Transverse colon (tissue), 4 donors: ENCODE measurements around the gene SUFU. TPM values are rescaled to one million over a fixed set of nuclear protein-coding genes. Genes with fewer than 3 reads are reported as not detected.

Experiments
- DNase-seq: peaks from one replicate; pipeline ENCODE4 v3.0.0-alpha.2; 2019
- H3K27ac ChIP-seq, 4 donors: fragments of 200-600 bp; sonication (generic); 2 replicates each; pipeline ENCODE4 v1.5.1; 2016 to 2018; ENCODE audit warnings: inconsistent platforms in 4 of 4
- H3K27me3 ChIP-seq: fragments of 200-600 bp; sonication (generic); 2 replicates; pipeline ENCODE4 v1.5.1; 2017; ENCODE audit warnings: inconsistent platforms
- H3K36me3 ChIP-seq, 4 donors: fragments of 200-600 bp; sonication (generic); 2 replicates each; pipeline ENCODE4 v1.5.1; 2017 to 2019; ENCODE audit warnings: inconsistent platforms in 4 of 4
- H3K4me1 ChIP-seq, 4 donors: fragments of 200-600 bp; sonication (generic); 2 replicates each; pipeline ENCODE4 v1.5.1; 2017 to 2020; ENCODE audit warnings: inconsistent platforms in 4 of 4
- H3K4me3 ChIP-seq, 4 donors: fragments of 200-600 bp; sonication (generic); 1 replicate in 1 of 4; 2 replicates in 3 of 4; pipeline versions ENCODE4 v1.5.1 to v1.6.1; 2017 to 2019; ENCODE audit warnings: inconsistent platforms in 4 of 4
- H3K9me3 ChIP-seq, 2 donors: fragments of 200-600 bp; sonication (generic); 2 replicates each; pipeline ENCODE4 v1.5.1; 2017 to 2019; ENCODE audit warnings: inconsistent platforms in 2 of 2
- CTCF ChIP-seq, 5 experiments: fragments of 200-600 bp in 3 of 5; fragments of 450-650 bp in 2 of 5; sonication (generic) in 3 of 5; IDR thresholded peaks; 1 replicate in 2 of 5; 2 replicates in 3 of 5; pipeline ENCODE4 v1.5.1; 2016 to 2017; ENCODE audit warnings: antibody characterized with exemption in 5 of 5, inconsistent platforms in 3 of 5, mild to moderate bottlenecking in 2 of 5, moderate library complexity in 1 of 5
- EP300 ChIP-seq: sonication (generic); formaldehyde crosslinking; IDR thresholded peaks from one replicate; pipeline ENCODE4 v1.6.1; 2017; ENCODE audit warnings: antibody characterized with exemption, low read depth
- POLR2A ChIP-seq: fragments of 450-650 bp; IDR thresholded peaks from one replicate; pipeline ENCODE4 v1.6.1; 2016; ENCODE audit warnings: antibody characterized with exemption, mild to moderate bottlenecking, moderate library complexity
- POLR2AphosphoS5 ChIP-seq, 3 donors: sonication (generic); formaldehyde crosslinking; IDR thresholded peaks; one replicate each; pipeline ENCODE4 v1.6.1; 2016; ENCODE audit warnings: antibody characterized with exemption in 3 of 3
- WGBS, 2 donors: methylation state at CpG; one replicate each; pipeline ENCODE4 v1.1.5; 2018; ENCODE audit warnings: low coverage in 1 of 2; 5-methylcytosine and 5-hydroxymethylcytosine counted together
- in situ Hi-C, 4 donors: fragments of 200-750 bp; cut with MboI; loops; one replicate each; pipeline versions ENCODE4 v1.15.0 to v1.15.1; 2017; ENCODE audit warnings: low sequenced_read_pairs in 3 of 4, low pct_ligation_motif_present in 1 of 4, low pct_unique_long_range_greater_than_20kb in 1 of 4
- intact Hi-C: fragments of 100-400 bp; cut with DNase I; formaldehyde crosslinking; loops from one replicate; pipeline ENCODE4 v1.15.1; 2023; ENCODE audit warnings: low total_unique reads
- small RNA-seq, 4 donors: library from RNA; depleted of rRNA; stranded (forward); fragments of <200 nt; gene quantifications; one replicate each; pipeline ENCODE3, GENCODE V24; 2016
- total RNA-seq, 4 donors: library from RNA; depleted of rRNA; stranded (reverse); fragments of >200 nt; gene quantifications; one replicate each; pipeline ENCODE4 v1.1.0, GENCODE V29; 2016

Gene SUFU
- total RNA-seq, 4 donors from 2014 or later = 5.4 to 13.8 (median 6.6) TPM

DNA sequence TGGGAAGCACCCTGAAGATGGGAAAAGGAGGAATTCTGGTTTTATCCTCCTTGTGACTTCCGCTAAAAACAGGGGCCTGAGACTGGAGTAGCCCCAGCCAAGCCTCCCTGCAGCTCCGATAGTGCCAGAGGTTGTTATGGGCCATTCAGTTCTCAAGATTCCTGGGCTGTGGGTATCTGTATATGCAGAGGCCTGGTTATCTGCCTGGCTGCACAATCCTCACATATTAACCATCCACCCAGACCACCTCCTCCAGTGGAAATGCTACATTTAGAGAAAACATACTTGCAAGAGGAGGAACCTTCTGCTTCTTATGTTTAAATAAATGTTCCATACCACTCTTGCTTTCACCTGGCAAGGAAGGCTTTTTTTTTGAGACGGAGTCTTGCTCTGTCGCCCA is 175.8 kb downstream of the SUFU start:
- Histone ChIP-seq H3K27me3 (no peaks in the 10 kb centered on the region), H3K36me3 (peaks cover 0 to 3% (median 0%) of the 10 kb centered on the region in 4 donors), H3K4me1 (peaks cover 12 to 42% (median 20%) of the 10 kb centered on the region in 4 donors), H3K4me3 (no peak overlapping the region), H3K9me3 (no peaks in the 10 kb centered on the region), H3K27ac (no peak overlapping the region)
- DNase-seq = no peak
- in situ Hi-C loops (no loop called here), intact Hi-C loops (no loop called here)
- WGBS, 2 donors = 93 to 97% methylated on average over 2 to 4 of the region's 4 CpGs
- TF ChIP-seq POLR2A = no peak
- TF ChIP-seq POLR2AphosphoS5 (IDR thresholded peaks at IDR 0.05) = no peak
- TF ChIP-seq CTCF (IDR thresholded peaks at IDR 0.05) = no peak
- no peak for TF ChIP-seq EP300

DNA sequence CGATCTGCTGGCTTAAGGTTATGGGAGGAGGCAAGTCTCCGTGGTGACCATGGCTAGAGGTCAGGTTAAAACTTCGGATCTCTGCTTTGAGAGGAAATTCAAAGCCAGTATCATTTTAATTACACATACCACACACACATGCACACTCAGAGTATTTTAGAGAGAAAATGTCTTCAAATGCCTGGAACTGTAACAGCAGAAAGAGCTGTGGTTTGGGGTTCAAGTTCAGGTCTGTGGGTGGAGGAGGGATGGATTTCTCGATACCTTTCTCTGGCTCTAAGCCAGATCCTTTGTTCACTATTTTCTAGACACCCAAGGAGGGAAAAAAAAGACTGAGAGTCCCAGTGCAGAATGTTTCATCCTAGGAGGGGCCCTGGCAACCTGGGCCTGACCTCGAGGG is 177.9 kb downstream of the SUFU start:
- in situ Hi-C loops (no loop called here), intact Hi-C loops (no loop called here)
- WGBS, 2 donors = 80 to 92% methylated on average over 1 to 5 of the region's 5 CpGs

DNA sequence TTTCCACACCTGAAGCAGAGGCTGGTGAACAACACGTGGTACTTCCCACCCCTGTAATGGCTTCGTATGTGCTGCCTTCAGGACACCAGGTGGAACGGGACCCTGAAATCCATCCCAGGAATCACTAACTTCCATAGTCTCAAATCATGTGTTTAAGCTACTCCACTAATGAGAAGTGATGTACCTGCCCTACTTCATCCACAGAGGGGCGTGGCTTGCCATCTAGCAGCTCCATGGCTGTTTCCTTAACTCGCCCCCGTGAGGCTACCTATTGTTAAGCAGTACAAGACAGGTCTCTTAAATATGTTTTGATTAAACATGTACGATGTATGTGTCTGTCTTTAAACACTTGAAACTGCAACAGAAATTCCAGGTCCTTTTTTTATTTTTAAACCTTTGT is 178.6 kb downstream of the SUFU start:
- intact Hi-C loops (no loop called here), in situ Hi-C loops (no loop called here)
- H3K27me3 ChIP-seq = no peaks in the 10 kb centered on the region
- peaks cover 0 to 4% (median 0%) of the 10 kb centered on the region in 4 donors for H3K36me3 ChIP-seq
- H3K27ac ChIP-seq = no peak overlapping the region
- 30 to 86% methylated on average over 1 to 7 of the region's 7 CpGs for WGBS, 2 donors
- H3K4me1 ChIP-seq = peaks cover 0 to 15% (median 4%) of the 10 kb centered on the region in 4 donors
- H3K4me3 ChIP-seq = no peak overlapping the region
- DNase-seq = no peak
- TF ChIP-seq POLR2AphosphoS5 (IDR thresholded peaks at IDR 0.05) (no peak), CTCF (IDR thresholded peaks at IDR 0.05) (no peak), EP300 (no peak), POLR2A (no peak)
- H3K9me3 ChIP-seq = no peaks in the 10 kb centered on the region

More for the DNA sequence above, 177.9 kb downstream of the SUFU start:
- H3K36me3 ChIP-seq = peaks cover 0 to 4% (median 0%) of the 10 kb centered on the region in 4 donors
- TF ChIP-seq POLR2A (no peak), EP300 (no peak), POLR2AphosphoS5 (IDR thresholded peaks at IDR 0.05) (no peak), CTCF (IDR thresholded peaks at IDR 0.05) (no peak)
- H3K27me3 ChIP-seq = no peaks in the 10 kb centered on the region
- H3K27ac ChIP-seq = no peak overlapping the region
- H3K4me3 ChIP-seq = no peak overlapping the region
- DNase-seq = no peak
- H3K4me1 ChIP-seq = peaks cover 3 to 22% (median 6%) of the 10 kb centered on the region in 4 donors
- H3K9me3 ChIP-seq = no peaks in the 10 kb centered on the region

- in situ Hi-C loops = no loop called here
- no peak for TF ChIP-seq EP300
- no peak for TF ChIP-seq POLR2A
- no peak for TF ChIP-seq POLR2AphosphoS5 (IDR thresholded peaks at IDR 0.05)
- no peak for TF ChIP-seq CTCF (IDR thresholded peaks at IDR 0.05)
- WGBS, 2 donors = 85 to 92% methylated on average over 4 of the region's 4 CpGs
Observed at GRCh38 chr10:102682981-102683380, 179.2 kb downstream of the SUFU start.

More at GRCh38 chr10:102682981-102683380, 179.2 kb downstream of the SUFU start:
- intact Hi-C loops = no loop called here
- no peak for DNase-seq
- Histone ChIP-seq H3K4me3 (no peak overlapping the region), H3K27ac (no peak overlapping the region), H3K36me3 (peaks cover 0 to 4% (median 0%) of the 10 kb centered on the region in 4 donors), H3K27me3 (no peaks in the 10 kb centered on the region), H3K4me1 (peaks cover 0 to 11% (median 4%) of the 10 kb centered on the region in 4 donors), H3K9me3 (no peaks in the 10 kb centered on the region)

Small RNAs within 50 kb of the gene (small RNA-seq; reads per million reads assigned to genes)
- 0 reads per million in 4 donors for gene RNU6-43P

Other genes starting within 250 kb of the SUFU start
- 10 to 100 TPM in 3 of 4 donors, 1 to 10 TPM in 1; 4.4 to 24.5 (median 17.8) TPM for gene NFKB2, start 108.3 kb upstream of the SUFU start, total RNA-seq
- 10 to 100 TPM; 38.9 to 56.1 (median 49.4) TPM for gene PSD, start 85.2 kb upstream of the SUFU start, total RNA-seq
- 10 to 100 TPM; 16.7 to 56.3 (median 46.0) TPM for gene FBXL15, start 83.1 kb upstream of the SUFU start, total RNA-seq
- gene CUEDC2, start 71.4 kb upstream of the SUFU start, total RNA-seq = 10 to 100 TPM in 3 of 4 donors, 1 to 10 TPM in 1; 5.2 to 35.2 (median 33.5) TPM
- 10 to 100 TPM in 1 of 4 donors, 1 to 10 TPM in 1, under 1 TPM in 2; 0.48 to 34.4 (median 1.1) TPM for gene C10orf95, start 52.4 kb upstream of the SUFU start, total RNA-seq
- 10 to 100 TPM; 49.7 to 90.8 (median 79.4) TPM for gene ACTR1A, start 1.3 kb upstream of the SUFU start, total RNA-seq
- 100 to 1,000 TPM in 1 of 4 donors, 10 to 100 TPM in 3; 59.1 to 108 (median 66.8) TPM for gene TRIM8, start 140.5 kb downstream of the SUFU start, total RNA-seq
- gene ARL3, start 210.4 kb downstream of the SUFU start, total RNA-seq = 1 to 10 TPM; 2.2 to 3.4 (median 2.8) TPM
- gene SFXN2, start 210.7 kb downstream of the SUFU start, total RNA-seq = 10 to 100 TPM in 2 of 4 donors, 1 to 10 TPM in 2; 2.1 to 64.9 (median 7.3) TPM
- gene WBP1L, start 240.0 kb downstream of the SUFU start, total RNA-seq = 100 to 1,000 TPM in 2 of 4 donors, 10 to 100 TPM in 2; 68.9 to 168 (median 129) TPM